Fibroblast of upper back skin (primary cell): ENCODE measurements around the gene DNAH6.

Experiments used
- DNase-seq: peaks from one replicate; pipeline ENCODE4 v3.0.0-alpha.2; 2013

Gene DNAH6

GRCh38 chr2:84808279-84808678 is 292.0 kb downstream of the DNAH6 start:
- DNase-seq: no peak

GRCh38 chr2:84811839-84812431 is 295.6 kb downstream of the DNAH6 start:
- no peak for DNase-seq

GRCh38 chr2:84815146-84815545 is 298.8 kb downstream of the DNAH6 start:
- DNase-seq: peak; percentile 25

- no peak for DNase-seq
These were observed 300.2 kb downstream of the DNAH6 start for GRCh38 chr2:84816426-84817026.

GRCh38 chr2:84817239-84817655 is 300.9 kb downstream of the DNAH6 start:
- DNase-seq: no peak

- DNase-seq: no peak
These were observed 305.5 kb downstream of the DNAH6 start for GRCh38 chr2:84821806-84822205.

- DNase-seq: no peak
These were observed 306.9 kb downstream of the DNAH6 start for GRCh38 chr2:84823229-84823628.

- no peak for DNase-seq
These were observed 307.5 kb downstream of the DNAH6 start for GRCh38 chr2:84823788-84824187.

GRCh38 chr2:84827978-84828575 is 311.8 kb downstream of the DNAH6 start:
- no peak for DNase-seq

- no peak for DNase-seq
These were observed 313.4 kb downstream of the DNAH6 start for GRCh38 chr2:84829693-84830092.

- DNase-seq: peak; percentile 36
These were observed 313.8 kb downstream of the DNAH6 start for GRCh38 chr2:84830095-84830494.

GRCh38 chr2:84830758-84831500 is 314.6 kb downstream of the DNAH6 start:
- DNase-seq: no peak

GRCh38 chr2:84832772-84833461 is 316.6 kb downstream of the DNAH6 start:
- peak; percentile 8 for DNase-seq

- no peak for DNase-seq
These were observed 317.3 kb downstream of the DNAH6 start for GRCh38 chr2:84833481-84834150.

- no peak for DNase-seq
These were observed 319.9 kb downstream of the DNAH6 start for GRCh38 chr2:84836215-84836614.

GRCh38 chr2:84838434-84839145 is 322.3 kb downstream of the DNAH6 start:
- peak; percentile 42 for DNase-seq

- no peak for DNase-seq
These were observed 323.6 kb downstream of the DNAH6 start for GRCh38 chr2:84839851-84840250.

- DNase-seq: peak; percentile 10
These were observed 324.0 kb downstream of the DNAH6 start for GRCh38 chr2:84840306-84840705.

- DNase-seq: no peak
These were observed 325.3 kb downstream of the DNAH6 start for GRCh38 chr2:84841577-84841976.

- no peak for DNase-seq
These were observed 327.8 kb downstream of the DNAH6 start for GRCh38 chr2:84844141-84844540.

GRCh38 chr2:84846041-84846663 is 329.9 kb downstream of the DNAH6 start:
- DNase-seq: peak; percentile 35
